ENCODE data around the gene IKBKG.

IKBKG gene

DNA sequence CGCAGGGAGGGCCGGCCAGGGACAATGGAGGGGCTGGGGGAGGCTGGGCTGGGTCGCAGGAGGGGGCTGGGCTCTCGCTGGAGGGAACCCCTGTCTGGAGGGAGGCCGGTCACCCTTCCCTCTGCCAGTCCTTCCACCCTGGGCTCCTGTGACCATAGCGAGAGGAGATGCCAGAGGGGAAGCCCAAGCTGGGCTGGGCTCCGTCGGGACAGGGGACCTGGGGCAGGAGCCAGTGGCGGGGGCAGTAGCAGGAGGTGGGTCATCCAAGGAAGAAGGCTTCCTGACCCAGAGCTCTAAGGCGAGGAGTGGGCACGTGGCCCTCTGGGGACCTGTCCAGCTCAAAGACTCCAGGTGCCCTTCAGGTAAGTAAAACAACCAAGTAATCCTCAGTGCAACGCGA lies 54.8 kb downstream of the IKBKG start:
- ChIA-PET POLR2A (no interaction called here), CTCF (interaction anchor here (0.8 to 1.6 kb wide), 3 partner anchors 9 to 137 kb away, joined by 3 to 8 read pairs (median 3); no protein-coding TSS in a partner anchor)
- Histone ChIP-seq H3K4me3 (ENCODE audit: low read depth, low read length) (no peak overlapping the region), H3K4me1 (ENCODE audit: control insufficient read depth, insufficient read depth, low read length) (no peaks in the 10 kb centered on the region), H3K27ac (ENCODE audit: extremely low read depth, low read depth, low read length) (no peak overlapping the region), H3K9me3 (ENCODE audit: control insufficient read depth, insufficient read depth, low read depth, low read length) (no peaks in the 10 kb centered on the region), H3K36me3 (ENCODE audit: control insufficient read depth in 2 of 2, insufficient read depth in 1 of 2, low read length in 2 of 2) (no peaks in the 10 kb centered on the region)
- TF ChIP-seq ZNF488 (tag by site-specific recombination; IDR thresholded peaks at IDR 0.05) (no peak), GLI4 (tag by site-specific recombination; IDR thresholded peaks at IDR 0.05) (no peak), KLF16 (tag by site-specific recombination; IDR thresholded peaks at IDR 0.05) (no peak), YY1 (tag by site-specific recombination; IDR thresholded peaks at IDR 0.05) (no peak), ZNF501 (tag by site-specific recombination; IDR thresholded peaks at IDR 0.05) (no peak), ZNF777 (tag by site-specific recombination; IDR thresholded peaks at IDR 0.05; ENCODE audit: borderline replicate concordance) (no peak), PRDM1 (tag by site-specific recombination; IDR thresholded peaks at IDR 0.05) (no peak), ZFP69B (tag by site-specific recombination; IDR thresholded peaks at IDR 0.05) (no peak), ZBTB21 (tag by site-specific recombination; IDR thresholded peaks at IDR 0.05) (no peak), ZNF157 (tag by site-specific recombination; IDR thresholded peaks at IDR 0.05) (no peak), KLF8 (tag by site-specific recombination; IDR thresholded peaks at IDR 0.05) (no peak), ZNF350 (tag by site-specific recombination; IDR thresholded peaks at IDR 0.05) (no peak), ZNF133 (tag by site-specific recombination; IDR thresholded peaks at IDR 0.05) (no peak)
- TF ChIP-seq, protein P1, sequence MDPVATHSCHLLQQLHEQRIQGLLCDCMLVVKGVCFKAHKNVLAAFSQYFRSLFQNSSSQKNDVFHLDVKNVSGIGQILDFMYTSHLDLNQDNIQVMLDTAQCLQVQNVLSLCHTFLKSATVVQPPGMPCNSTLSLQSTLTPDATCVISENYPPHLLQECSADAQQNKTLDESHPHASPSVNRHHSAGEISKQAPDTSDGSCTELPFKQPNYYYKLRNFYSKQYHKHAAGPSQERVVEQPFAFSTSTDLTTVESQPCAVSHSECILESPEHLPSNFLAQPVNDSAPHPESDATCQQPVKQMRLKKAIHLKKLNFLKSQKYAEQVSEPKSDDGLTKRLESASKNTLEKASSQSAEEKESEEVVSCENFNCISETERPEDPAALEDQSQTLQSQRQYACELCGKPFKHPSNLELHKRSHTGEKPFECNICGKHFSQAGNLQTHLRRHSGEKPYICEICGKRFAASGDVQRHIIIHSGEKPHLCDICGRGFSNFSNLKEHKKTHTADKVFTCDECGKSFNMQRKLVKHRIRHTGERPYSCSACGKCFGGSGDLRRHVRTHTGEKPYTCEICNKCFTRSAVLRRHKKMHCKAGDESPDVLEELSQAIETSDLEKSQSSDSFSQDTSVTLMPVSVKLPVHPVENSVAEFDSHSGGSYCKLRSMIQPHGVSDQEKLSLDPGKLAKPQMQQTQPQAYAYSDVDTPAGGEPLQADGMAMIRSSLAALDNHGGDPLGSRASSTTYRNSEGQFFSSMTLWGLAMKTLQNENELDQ (tag by site-specific recombination; IDR thresholded peaks at IDR 0.05; ENCODE audit: low read depth) = no peak

- POLR2A ChIA-PET = no interaction called here
- TF ChIP-seq ZNF416 (tag by site-specific recombination; IDR thresholded peaks at IDR 0.05) = no peak
- no peak for TF ChIP-seq ZNF404 (tag by site-specific recombination; IDR thresholded peaks at IDR 0.05)
- TF ChIP-seq MEIS1 (CRISPR knock-in tag; IDR thresholded peaks at IDR 0.05; ENCODE audit: borderline replicate concordance) = no peak
- no peaks in the 10 kb centered on the region for H3K9me3 ChIP-seq (ENCODE audit: control insufficient read depth, insufficient read depth, low read depth, low read length)
- no peak overlapping the region for H3K27ac ChIP-seq (ENCODE audit: extremely low read depth, low read depth, low read length)
- H3K4me1 ChIP-seq (ENCODE audit: control insufficient read depth, insufficient read depth, low read length) = no peaks in the 10 kb centered on the region
- no peak overlapping the region for H3K4me3 ChIP-seq (ENCODE audit: low read depth, low read length)
- CTCF ChIA-PET = interaction anchor here (0.7 to 1.6 kb wide), 4 partner anchors 10 to 136 kb away, joined by 3 to 8 read pairs (median 4); no protein-coding TSS in a partner anchor
- H3K36me3 ChIP-seq (ENCODE audit: control insufficient read depth in 2 of 2, insufficient read depth in 1 of 2, low read length in 2 of 2) = no peaks in the 10 kb centered on the region
Measured at GRCh38 chrX:154602766-154603437, 55.5 kb downstream of the IKBKG start.

- POLR2A ChIA-PET = no interaction called here
- Histone ChIP-seq H3K4me1 (ENCODE audit: control insufficient read depth, insufficient read depth, low read length) (no peaks in the 10 kb centered on the region), H3K9me3 (ENCODE audit: control insufficient read depth, insufficient read depth, low read depth, low read length) (no peaks in the 10 kb centered on the region), H3K4me3 (ENCODE audit: low read depth, low read length) (no peak overlapping the region), H3K36me3 (ENCODE audit: control insufficient read depth in 2 of 2, insufficient read depth in 1 of 2, low read length in 2 of 2) (no peaks in the 10 kb centered on the region), H3K27ac (ENCODE audit: extremely low read depth, low read depth, low read length) (no peak overlapping the region)
- CTCF ChIA-PET = interaction anchor here (0.7 to 1.4 kb wide), 3 partner anchors 13 to 145 kb away, joined by 3 to 4 read pairs (median 3); no protein-coding TSS in a partner anchor
- TF ChIP-seq BCL6B (tag by site-specific recombination; IDR thresholded peaks at IDR 0.05) = no peak
- TF ChIP-seq ZSCAN5A (tag by site-specific recombination; IDR thresholded peaks at IDR 0.05) = no peak
- TF ChIP-seq KLF10 (tag by site-specific recombination; IDR thresholded peaks at IDR 0.05) = no peak
- TF ChIP-seq ZNF660 (tag by site-specific recombination; IDR thresholded peaks at IDR 0.05) = peak; percentile 39; the same call in 1 of the 2 replicates
- peak; percentile 48; the same call in 1 of the 2 replicates for TF ChIP-seq PRDM1 (tag by site-specific recombination; IDR thresholded peaks at IDR 0.05)
- TF ChIP-seq SCRT2 (tag by site-specific recombination; IDR thresholded peaks at IDR 0.05) = peak; percentile 62
- no peak for TF ChIP-seq ZNF701 (tag by site-specific recombination; IDR thresholded peaks at IDR 0.05)
Measured at GRCh38 chrX:154603438-154604430, 56.3 kb downstream of the IKBKG start.
